ENCODE measurements around the gene POLD3. TPM values are rescaled to one million over a fixed set of nuclear protein-coding genes. Genes with fewer than 3 reads are reported as not detected.

Gene POLD3
- total and polyA plus RNA-seq, 2 of the 8 experiments (the other 6 are each of a cell fraction or from before 2014, with no cell fraction given): 18.1 to 29.3 TPM

DNA sequence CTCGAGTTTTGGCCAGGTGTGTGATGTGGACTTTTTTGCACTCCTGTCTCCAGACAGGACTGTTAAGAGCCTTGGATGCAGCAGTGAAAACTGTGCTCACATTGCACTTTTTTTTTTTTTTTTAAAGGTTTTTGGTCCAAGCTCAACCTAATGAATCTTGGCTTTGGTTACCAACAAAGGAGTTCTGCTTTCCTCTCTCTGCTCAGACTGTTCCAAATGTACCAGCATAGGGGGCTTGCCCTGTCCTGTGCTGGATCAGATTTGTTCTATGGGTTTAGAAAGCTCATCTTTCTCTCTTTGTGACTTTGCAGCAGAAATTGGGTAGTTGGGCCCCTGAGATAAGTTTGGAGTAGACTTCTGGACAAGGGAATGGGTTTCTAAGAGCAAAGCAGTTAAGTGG lies 45.3 kb downstream of the POLD3 start (continued):
- no peak for TF ChIP-seq KDM4A (IDR thresholded peaks at IDR 0.05; ENCODE audit: low read depth, low read length, severe bottlenecking)
- no peak for TF ChIP-seq TEAD4 (IDR thresholded peaks at IDR 0.05; ENCODE audit: low read depth, low read length)
- no peak for TF ChIP-seq KDM5A (IDR thresholded peaks at IDR 0.05; ENCODE audit: low read length)
- TF ChIP-seq POU5F1 (IDR thresholded peaks at IDR 0.05; ENCODE audit: low read depth, low read length): no peak
